GM23338 (cell line): Measurements from ENCODE around the gene E2F6. TPM values are rescaled to one million over a fixed set of nuclear protein-coding genes. Genes with fewer than 3 reads are reported as not detected.

Experiments used
- ATAC-seq: fragments of 200-7000 bp; cut with Tn5 transposase; 3 replicates; pipeline ENCODE4 v1.9.1; 2020
- DNase-seq: peaks from one replicate; pipeline ENCODE4 v3.0.0-alpha.2; 2015; ENCODE audit warnings: low spot score
- H2AFZ ChIP-seq: fragments of 200-600 bp; sonication (generic); 2 replicates; pipeline ENCODE4 v1.8.0; 2016; ENCODE audit warnings: antibody characterized with exemption, mild to moderate bottlenecking, moderate library complexity
- H3F3A ChIP-seq: fragments of 200-600 bp; sonication (generic); replicated peaks from 2 replicates; pipeline ENCODE4 v1.8.0; 2017; ENCODE audit warnings: antibody characterized with exemption, mixed run types, low read depth
- H3K27ac ChIP-seq: fragments of 200-600 bp; sonication (generic); 2 replicates; pipeline ENCODE4 v1.6.1; 2016; ENCODE audit warnings: low read depth
- H3K27me3 ChIP-seq: fragments of 200-600 bp; sonication (generic); 2 replicates; pipeline ENCODE4 v1.8.0; 2016; ENCODE audit warnings: mild to moderate bottlenecking, mixed run types, moderate library complexity; ENCODE audit not compliant: insufficient read depth
- H3K36me3 ChIP-seq: fragments of 200-600 bp; sonication (generic); 2 replicates; pipeline ENCODE4 v1.8.0; 2016; ENCODE audit warnings: mild to moderate bottlenecking; ENCODE audit not compliant: insufficient read depth
- H3K4me1 ChIP-seq: fragments of 200-600 bp; sonication (generic); 2 replicates; pipeline ENCODE4 v1.8.0; 2016; ENCODE audit warnings: mild to moderate bottlenecking, moderate library complexity; ENCODE audit not compliant: insufficient read depth
- H3K4me2 ChIP-seq: fragments of 200-600 bp; sonication (generic); 2 replicates; pipeline ENCODE4 v1.7.1; 2017; ENCODE audit warnings: mixed run types
- H3K4me3 ChIP-seq: fragments of 200-600 bp; sonication (generic); 2 replicates; pipeline ENCODE4 v1.6.1; 2016; ENCODE audit warnings: mixed run types
- H3K79me2 ChIP-seq: fragments of 200-600 bp; sonication (generic); replicated peaks from 2 replicates; pipeline ENCODE4 v1.8.0; 2017; ENCODE audit warnings: mild to moderate bottlenecking; ENCODE audit not compliant: insufficient read depth
- H3K9me2 ChIP-seq: fragments of 200-600 bp; sonication (generic); 2 replicates; pipeline ENCODE4 v1.8.0; 2017; ENCODE audit not compliant: insufficient read depth
- H4K20me1 ChIP-seq: fragments of 200-600 bp; sonication (generic); replicated peaks from 2 replicates; pipeline ENCODE4 v1.8.0; 2017; ENCODE audit warnings: mild to moderate bottlenecking; ENCODE audit not compliant: insufficient read depth
- H3K27ac Mint-ChIP-seq: 2 replicates; pipeline ENCODE4 v1.8.0; 2020; ENCODE audit warnings: inconsistent platforms, mild to moderate bottlenecking, moderate library complexity, mixed read lengths
- H3K27me3 Mint-ChIP-seq: 3 replicates; pipeline ENCODE4 v1.8.0; 2022; ENCODE audit warnings: low read depth, mild to moderate bottlenecking, moderate library complexity, mixed read lengths, inconsistent platforms; ENCODE audit not compliant: insufficient read depth, poor library complexity
- H3K36me3 Mint-ChIP-seq: 3 replicates; pipeline ENCODE4 v1.8.0; 2021; ENCODE audit warnings: low read depth, mild to moderate bottlenecking, inconsistent platforms, moderate library complexity, mixed read lengths
- H3K4me1 Mint-ChIP-seq: 3 replicates; pipeline ENCODE4 v1.8.0; 2020; ENCODE audit warnings: mild to moderate bottlenecking, inconsistent platforms, mixed read lengths
- H3K4me3 Mint-ChIP-seq: 3 replicates; pipeline ENCODE4 v1.8.0; 2021; ENCODE audit warnings: moderate library complexity, mild to moderate bottlenecking, inconsistent platforms, mixed read lengths
- H3K9me3 Mint-ChIP-seq: 3 replicates; pipeline ENCODE4 v1.8.0; 2020; ENCODE audit warnings: moderate library complexity, mild to moderate bottlenecking, inconsistent platforms, mixed read lengths
- CREB1 ChIP-seq: fragments of 250-450 bp; sonication (Bioruptor Pico); IDR thresholded peaks from 2 replicates; pipeline ENCODE4 v1.5.0; 2020; ENCODE audit warnings: low read depth, mild to moderate bottlenecking, moderate library complexity
- CTCF ChIP-seq, 2 experiments: fragments of 200-600 bp in 1 of 2; sonication (generic) in 1 of 2; conservative IDR thresholded peaks; 2 replicates each; pipeline versions ENCODE4 v1.5.1 to v1.6.1; 2016 to 2017; ENCODE audit warnings: antibody characterized with exemption in 2 of 2, low read depth in 2 of 2, mild to moderate bottlenecking in 2 of 2, moderate library complexity in 1 of 2
- EZH2phosphoT487 ChIP-seq: fragments of 200-600 bp; sonication (generic); IDR thresholded peaks from one replicate; pipeline ENCODE4 v1.8.1; 2018; ENCODE audit warnings: antibody characterized with exemption; ENCODE audit not compliant: unreplicated experiment
- JUNB ChIP-seq: IDR thresholded peaks from one replicate; pipeline ENCODE4 v1.6.1; 2016; ENCODE audit warnings: antibody characterized with exemption; ENCODE audit not compliant: unreplicated experiment
- REST ChIP-seq: IDR thresholded peaks from one replicate; pipeline ENCODE4 v1.6.1; 2018; ENCODE audit warnings: antibody characterized with exemption; ENCODE audit not compliant: unreplicated experiment
- STAT1 ChIP-seq: IDR thresholded peaks from one replicate; pipeline ENCODE4 v1.6.1; 2016; ENCODE audit warnings: antibody characterized with exemption; ENCODE audit not compliant: unreplicated experiment
- ZNF114 ChIP-seq: fragments of 250-450 bp; sonication (Bioruptor Pico); IDR thresholded peaks from 2 replicates; pipeline ENCODE4 v1.5.0; 2020; ENCODE audit warnings: mild to moderate bottlenecking, moderate library complexity
- polyA plus RNA-seq: library from polyadenylated mRNA; unstranded; fragments of >200 nt; fragmentation: Nextera tagmentation; extraction: Ambion mirVana; gene quantifications from 2 replicates; pipeline ENCODE4 v1.2.1, GENCODE V29; 2016
- total RNA-seq: library from RNA; depleted of rRNA; stranded (reverse); fragments of >200 nt; shearing (Covaris generic); gene quantifications from 2 replicates; pipeline ENCODE4 v1.2.3, GENCODE V29; 2014

The E2F6 gene
- total and polyA plus RNA-seq, 2 experiments from 2014 or later: 16.9 to 20.7 TPM

- ATAC-seq (peak; percentile 73), DNase-seq (peak; percentile 88)
- H3K4me3 ChIP-seq: no peak overlapping the region
- no peaks in the 10 kb centered on the region for H3F3A ChIP-seq
- H4K20me1 ChIP-seq: no peaks in the 10 kb centered on the region
- H2AFZ ChIP-seq: peak overlapping the region; percentile 29; the same call in 1 of the 2 replicates
- no peak overlapping the region for H3K4me3 Mint-ChIP-seq
- H3K27me3 Mint-ChIP-seq: peaks cover 2% of the 10 kb centered on the region
- no peaks in the 10 kb centered on the region for H3K27me3 ChIP-seq
- no peaks in the 10 kb centered on the region for H3K9me2 ChIP-seq
- H3K36me3 Mint-ChIP-seq: peaks cover 10% of the 10 kb centered on the region; the same call in 2 of the 3 replicates
- no peak overlapping the region for H3K27ac ChIP-seq
- no peaks in the 10 kb centered on the region for H3K4me1 ChIP-seq
- H3K27ac Mint-ChIP-seq: no peak overlapping the region
- peaks cover 12% of the 10 kb centered on the region for H3K9me3 Mint-ChIP-seq
- no peaks in the 10 kb centered on the region for H3K36me3 ChIP-seq
- H3K4me2 ChIP-seq: no peak overlapping the region
- no peaks in the 10 kb centered on the region for H3K79me2 ChIP-seq
- H3K4me1 Mint-ChIP-seq: no peaks in the 10 kb centered on the region; the same call in 2 of the 3 replicates
- TF ChIP-seq STAT1: no peak
- TF ChIP-seq CTCF (conservative IDR thresholded peaks at IDR 0.05; ENCODE audit: low read depth in 2 of 2): peak; percentile 89 to 91
- TF ChIP-seq ZNF114 (CRISPR knock-in tag): 0 out of 2 replicates have a peak, but pooled peaks have one; percentile 27
- no peak for TF ChIP-seq EZH2phosphoT487
Observed at GRCh38 chr2:11411768-11412448, 54.1 kb downstream of the E2F6 start.

DNA sequence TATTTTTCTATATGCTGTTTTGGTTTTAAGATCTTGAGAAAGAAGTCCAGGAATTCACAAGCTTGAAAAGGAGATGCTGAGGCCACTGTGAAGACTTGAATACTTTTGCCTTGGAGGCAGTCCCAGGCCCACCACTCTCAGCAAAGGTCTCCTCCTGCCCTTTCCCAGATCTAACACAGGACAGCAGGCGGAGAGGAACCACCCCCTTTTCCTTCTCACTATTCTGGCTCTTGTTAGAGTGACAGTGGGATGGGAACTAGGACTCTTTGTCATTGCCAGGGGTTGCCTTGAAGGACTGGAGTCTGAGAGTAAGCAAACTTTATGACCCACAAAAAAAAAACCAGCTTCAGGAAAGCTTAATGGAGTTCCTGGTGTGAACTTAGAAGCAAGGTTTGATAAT is 54.7 kb downstream of the E2F6 start:
- Mint-ChIP-seq H3K4me3 (no peak overlapping the region), H3K27me3 (peaks cover 2% of the 10 kb centered on the region), H3K9me3 (peaks cover 7% of the 10 kb centered on the region), H3K27ac (no peak overlapping the region), H3K4me1 (no peaks in the 10 kb centered on the region; the same call in 2 of the 3 replicates), H3K36me3 (peaks cover 6% of the 10 kb centered on the region; the same call in 1 of the 3 replicates)
- Histone ChIP-seq H3K4me3 (no peak overlapping the region), H4K20me1 (no peaks in the 10 kb centered on the region), H3K36me3 (no peaks in the 10 kb centered on the region), H3K9me2 (no peaks in the 10 kb centered on the region), H3K27ac (no peak overlapping the region), H3K4me1 (no peaks in the 10 kb centered on the region), H2AFZ (no peak overlapping the region; the same call in 1 of the 2 replicates), H3F3A (no peaks in the 10 kb centered on the region), H3K79me2 (no peaks in the 10 kb centered on the region), H3K27me3 (no peaks in the 10 kb centered on the region), H3K4me2 (no peak overlapping the region)
- ATAC-seq (no peak), DNase-seq (no peak)
- no peak for TF ChIP-seq CREB1 (CRISPR knock-in tag)
- no peak for TF ChIP-seq REST
- no peak for TF ChIP-seq CTCF (conservative IDR thresholded peaks at IDR 0.05; ENCODE audit: low read depth in 2 of 2)
- TF ChIP-seq JUNB: no peak
